ENCODE results near the gene CGNL1.
A peak's percentile ranks its signal among the peaks of the same experiment; 100 is the strongest.

CGNL1 gene

GRCh38 chr15:57503051-57503702, 126.9 kb downstream of the CGNL1 start:
- DNase-seq: no peak

GRCh38 chr15:57503911-57504598, 127.8 kb downstream of the CGNL1 start:
- DNase-seq: no peak

DNA sequence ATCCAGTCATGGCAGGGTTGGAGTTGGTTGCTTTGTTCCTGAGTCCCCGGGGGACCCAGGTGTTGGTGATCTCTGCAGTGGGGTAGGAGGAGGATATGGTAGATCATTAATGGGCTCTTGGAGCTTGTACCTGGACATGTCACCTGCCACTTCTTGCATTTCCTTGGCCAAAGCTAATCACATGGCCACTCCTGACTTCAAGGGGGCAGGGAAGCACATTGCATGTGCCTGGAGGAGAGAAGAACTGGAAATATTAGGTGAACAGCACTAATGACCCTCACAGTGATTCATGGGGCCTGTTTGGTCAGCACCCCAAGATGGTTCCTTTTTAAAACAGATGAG, 128.3 kb downstream of the CGNL1 start:
- no peak for DNase-seq

GRCh38 chr15:57505056-57505715, 128.9 kb downstream of the CGNL1 start:
- DNase-seq: no peak

DNA sequence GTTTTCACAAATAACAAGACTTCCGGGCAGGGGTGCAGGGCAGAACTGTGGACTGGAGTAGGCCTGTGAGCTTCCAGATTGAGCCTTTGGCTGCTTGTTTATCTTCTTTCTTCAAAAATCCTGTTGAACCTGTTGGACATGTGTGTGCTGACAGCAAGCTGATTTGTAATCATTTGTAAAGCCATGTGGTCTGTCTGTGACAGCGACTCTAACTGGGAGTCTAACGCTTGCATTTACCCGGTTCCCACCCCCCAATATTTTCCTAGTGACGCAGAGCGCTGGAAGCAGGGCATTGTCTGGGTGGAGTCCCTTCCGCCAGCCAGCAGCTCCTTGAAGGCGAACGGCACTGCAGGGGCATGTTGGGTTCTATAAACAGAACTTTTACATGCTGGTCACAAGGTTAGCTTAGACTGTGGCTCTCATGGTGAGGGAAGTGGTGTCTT, 129.7 kb downstream of the CGNL1 start:
- DNase-seq: no peak

- DNase-seq: no peak
Observed at GRCh38 chr15:57506422-57506821, 130.1 kb downstream of the CGNL1 start.

DNA sequence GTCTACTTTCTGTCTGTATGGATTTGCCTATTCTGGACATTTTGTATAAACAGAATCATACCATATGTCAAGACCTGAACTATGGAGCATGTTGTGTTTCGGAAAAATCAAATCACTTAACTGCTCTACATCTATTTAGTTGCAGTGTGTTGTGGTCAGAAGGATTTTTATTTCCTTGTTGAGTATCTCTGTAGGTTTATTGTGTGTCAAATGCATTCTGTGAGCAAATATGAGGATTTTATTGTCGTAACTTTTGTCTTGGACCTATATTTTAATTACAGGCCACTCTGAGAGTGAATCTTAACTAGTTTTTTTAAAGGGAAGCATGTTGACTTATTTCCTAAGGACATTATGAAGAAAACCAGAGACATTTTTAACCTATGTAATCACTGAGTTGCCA, 130.8 kb downstream of the CGNL1 start:
- no peak for DNase-seq

DNA sequence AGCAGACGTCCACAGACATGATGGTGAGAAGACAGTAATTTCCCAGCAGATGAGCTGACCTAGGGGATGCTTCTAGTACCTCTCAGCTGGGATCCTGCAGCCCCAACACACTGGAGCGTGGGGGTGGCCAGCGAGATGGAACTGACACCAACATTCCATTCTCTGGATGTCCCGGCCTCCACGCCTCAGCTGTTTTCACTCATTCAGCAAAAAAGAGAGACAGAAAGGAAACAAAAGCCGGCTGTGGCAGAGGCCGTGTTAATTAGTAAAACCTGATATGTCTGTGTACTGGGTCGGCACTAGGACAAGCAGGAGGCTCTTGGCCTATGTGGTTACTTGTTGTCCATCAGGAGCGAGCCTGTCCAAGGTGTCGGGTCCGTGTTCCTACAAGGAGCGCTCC, 132.8 kb downstream of the CGNL1 start:
- no peak for DNase-seq

DNA sequence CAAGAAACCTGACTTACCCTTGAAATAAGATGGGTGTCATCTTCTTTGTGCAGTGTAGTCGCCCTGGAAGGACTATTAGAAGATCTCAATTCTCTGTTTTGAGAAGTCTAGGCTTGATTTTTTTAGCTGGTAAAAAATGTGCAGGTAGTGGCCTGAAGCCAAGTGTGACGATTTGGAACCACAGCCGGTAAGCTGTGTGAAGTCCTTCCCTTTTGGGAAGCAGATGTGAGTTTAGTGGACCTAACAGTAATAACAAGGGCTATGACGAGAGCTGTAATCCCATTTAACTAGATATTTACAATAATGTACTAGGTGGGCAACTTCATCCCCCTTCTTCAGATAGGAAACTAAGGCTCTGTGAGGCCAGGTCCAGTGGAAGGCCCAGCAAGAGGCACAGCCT, 133.7 kb downstream of the CGNL1 start:
- no peak for DNase-seq

DNA sequence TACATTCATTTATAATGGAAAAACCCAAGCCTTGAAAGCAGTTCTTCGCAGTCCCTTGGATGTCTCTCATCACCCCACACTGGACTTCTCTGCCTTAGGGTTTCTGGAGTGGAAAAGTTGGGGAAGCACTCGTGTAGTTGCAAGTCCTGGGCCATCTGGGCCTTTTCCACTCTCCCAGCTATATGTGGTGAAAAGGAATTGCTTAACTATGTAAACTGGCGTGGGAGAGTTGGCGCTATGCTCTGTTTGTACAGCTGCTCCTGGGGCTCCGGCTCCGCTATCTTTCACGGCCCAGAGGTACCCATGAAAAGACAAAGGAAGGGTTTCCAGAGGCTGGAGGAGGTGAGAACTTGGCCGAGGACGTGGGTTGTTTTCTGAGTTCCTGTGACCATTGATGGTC, 134.3 kb downstream of the CGNL1 start:
- DNase-seq: peak; percentile 17

DNA sequence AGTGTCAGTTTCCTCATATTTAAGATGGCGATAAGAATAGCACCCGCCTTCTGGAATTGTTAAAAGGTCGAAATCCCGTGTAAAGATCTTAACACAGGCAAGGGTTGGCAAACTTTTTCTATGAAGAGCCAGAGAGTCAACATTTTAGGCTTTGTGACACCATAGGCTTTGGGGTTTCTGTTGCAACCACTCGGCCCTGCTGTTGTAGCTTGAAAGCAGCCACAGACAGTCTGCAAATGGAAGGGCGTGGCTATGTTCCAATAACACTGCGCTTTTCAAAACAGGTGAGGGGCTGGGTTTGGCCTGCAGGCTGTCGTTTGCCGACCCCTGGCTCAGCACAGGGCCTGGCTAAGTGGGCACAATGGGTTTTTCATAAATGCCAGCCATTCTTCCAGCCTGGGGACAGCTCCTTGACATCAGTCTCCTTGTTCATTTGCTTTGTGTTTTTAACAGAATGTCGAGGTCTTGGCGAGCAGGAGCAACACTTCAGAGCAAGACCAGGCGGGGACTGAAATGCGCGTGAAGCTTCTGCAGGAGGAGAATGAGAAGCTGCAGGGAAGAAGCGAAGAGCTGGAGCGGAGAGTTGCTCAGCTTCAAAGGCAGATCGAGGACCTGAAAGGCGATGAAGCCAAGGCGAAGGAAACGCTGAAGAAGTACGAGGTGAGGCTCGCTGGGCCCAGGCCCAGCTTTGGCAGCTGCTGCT, 140.2 kb downstream of the CGNL1 start:
- DNase-seq: no peak

DNA sequence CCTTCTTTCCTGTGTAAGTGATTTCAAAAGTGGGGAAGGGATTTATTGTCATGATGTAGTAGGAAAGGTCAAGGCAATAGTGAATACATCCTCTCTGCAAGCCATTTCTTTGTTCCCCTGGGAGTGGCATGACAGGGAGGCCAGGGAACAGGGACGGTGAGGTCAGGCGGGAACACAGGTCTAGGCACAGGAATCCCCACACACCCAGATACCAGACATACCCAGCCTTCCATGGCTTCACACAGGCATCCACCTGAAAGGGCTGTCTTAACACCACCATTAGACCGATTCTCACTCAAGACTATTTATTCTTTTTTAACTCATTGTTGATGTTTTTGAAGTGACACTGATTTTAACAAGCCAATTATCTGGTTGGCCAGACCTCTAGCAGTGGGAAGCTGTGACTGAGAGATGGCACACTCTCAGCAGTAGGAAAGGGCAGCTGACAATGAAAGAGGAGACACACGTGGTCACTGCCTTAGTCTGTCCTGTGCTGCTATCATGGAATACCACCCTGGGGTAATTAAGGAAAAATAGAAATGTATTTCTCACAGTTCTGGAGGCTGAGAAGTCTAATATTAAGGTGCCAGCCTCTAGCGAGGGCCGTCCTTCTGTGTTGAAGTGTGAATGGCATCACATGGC, 140.8 kb downstream of the CGNL1 start:
- DNase-seq: no peak

DNA sequence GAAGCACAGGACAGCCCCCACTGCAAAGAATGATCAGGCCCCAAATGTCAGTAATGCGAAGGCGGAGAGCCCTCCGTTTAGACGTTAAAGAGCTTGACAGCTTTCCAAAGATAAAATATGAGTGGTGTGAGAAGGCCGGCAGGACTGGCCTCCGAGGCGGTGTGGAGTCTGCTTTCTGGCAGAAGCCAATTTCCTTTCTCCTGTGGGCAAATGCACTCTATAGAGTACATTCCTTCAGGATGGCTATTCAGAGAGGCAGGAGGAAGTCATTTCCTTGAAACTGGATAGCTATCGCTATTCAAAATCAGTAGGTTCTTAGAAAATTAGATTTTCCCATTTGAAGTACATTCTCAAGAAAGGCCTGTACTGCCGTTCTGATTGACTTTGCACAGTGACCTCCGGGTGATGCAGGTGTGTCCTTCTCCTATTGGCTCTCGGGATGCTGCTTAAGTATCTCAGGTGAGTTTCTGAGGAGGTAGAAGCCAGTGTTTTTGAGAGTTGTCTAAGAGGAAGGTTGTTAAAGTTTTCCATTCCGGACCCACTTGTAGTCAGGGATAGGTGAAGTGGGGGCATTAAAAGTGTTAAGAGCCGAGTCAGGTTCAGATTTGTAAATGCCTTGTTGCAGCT, 142.6 kb downstream of the CGNL1 start:
- no peak for DNase-seq

DNA sequence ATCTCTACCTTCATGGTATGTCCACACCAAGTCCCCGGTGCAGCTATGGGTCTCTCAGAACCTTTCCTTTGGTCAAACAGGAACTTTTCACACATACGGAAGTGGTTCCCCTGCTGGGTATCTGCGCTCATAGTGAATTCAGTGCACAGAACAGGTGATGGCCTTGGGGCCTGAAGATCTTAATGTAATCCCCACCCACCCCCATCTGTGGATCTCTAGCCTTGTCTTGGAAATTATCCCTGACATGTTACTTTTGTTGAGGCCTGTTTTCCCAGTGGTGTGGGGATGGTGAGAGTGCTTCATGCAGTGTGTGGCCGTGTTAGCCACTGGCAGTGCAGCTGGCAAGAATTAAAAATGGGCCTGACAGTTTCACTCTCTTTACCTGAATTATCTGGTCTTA, 143.5 kb downstream of the CGNL1 start:
- DNase-seq: no peak

DNA sequence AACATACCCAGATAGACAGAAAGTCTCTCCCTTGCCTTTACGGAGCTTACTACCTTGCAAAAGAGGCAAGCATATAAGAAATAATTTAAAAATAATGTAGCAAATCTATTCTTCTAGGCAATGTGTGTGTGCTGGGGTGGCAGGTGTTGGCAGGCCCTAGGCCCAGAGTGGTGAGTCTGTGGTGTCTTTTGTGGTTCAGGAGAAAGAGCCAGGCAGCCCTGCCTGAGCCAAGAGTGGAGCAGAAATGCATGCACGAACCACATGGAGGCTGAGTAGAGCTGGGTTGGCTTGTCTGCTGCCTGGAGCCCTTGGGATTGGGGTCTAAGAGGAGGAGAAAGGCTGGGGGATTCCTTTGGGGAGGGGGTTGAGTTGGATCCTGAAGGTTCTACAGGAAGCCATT, 145.2 kb downstream of the CGNL1 start:
- no peak for DNase-seq

- no peak for DNase-seq
Observed at GRCh38 chr15:57522148-57522547, 145.8 kb downstream of the CGNL1 start.

- no peak for DNase-seq
Observed at GRCh38 chr15:57525581-57525980, 149.3 kb downstream of the CGNL1 start.

GRCh38 chr15:57526076-57526475, 149.8 kb downstream of the CGNL1 start:
- DNase-seq: no peak

DNA sequence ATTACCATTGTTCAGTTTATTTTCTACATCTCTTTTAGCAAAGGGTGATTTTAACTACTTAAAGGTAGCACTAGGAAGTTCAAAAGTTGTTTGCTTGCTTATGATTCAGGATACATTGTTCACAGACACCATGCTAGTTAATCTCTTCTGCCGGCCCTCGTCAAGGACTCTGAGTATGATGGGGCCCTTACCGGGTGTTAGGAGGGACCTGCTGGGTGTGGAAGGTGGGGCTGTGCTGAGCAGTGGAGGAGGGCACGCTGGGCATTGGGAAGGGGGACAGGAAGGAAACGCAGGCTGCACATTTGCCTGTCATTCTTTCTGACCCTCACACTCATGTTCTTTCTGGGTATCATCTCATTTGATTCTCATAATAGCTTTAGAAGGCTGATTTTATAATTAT, 150.3 kb downstream of the CGNL1 start:
- DNase-seq: no peak

GRCh38 chr15:57527382-57528091, 151.2 kb downstream of the CGNL1 start:
- peak; percentile 82 for DNase-seq

DNA sequence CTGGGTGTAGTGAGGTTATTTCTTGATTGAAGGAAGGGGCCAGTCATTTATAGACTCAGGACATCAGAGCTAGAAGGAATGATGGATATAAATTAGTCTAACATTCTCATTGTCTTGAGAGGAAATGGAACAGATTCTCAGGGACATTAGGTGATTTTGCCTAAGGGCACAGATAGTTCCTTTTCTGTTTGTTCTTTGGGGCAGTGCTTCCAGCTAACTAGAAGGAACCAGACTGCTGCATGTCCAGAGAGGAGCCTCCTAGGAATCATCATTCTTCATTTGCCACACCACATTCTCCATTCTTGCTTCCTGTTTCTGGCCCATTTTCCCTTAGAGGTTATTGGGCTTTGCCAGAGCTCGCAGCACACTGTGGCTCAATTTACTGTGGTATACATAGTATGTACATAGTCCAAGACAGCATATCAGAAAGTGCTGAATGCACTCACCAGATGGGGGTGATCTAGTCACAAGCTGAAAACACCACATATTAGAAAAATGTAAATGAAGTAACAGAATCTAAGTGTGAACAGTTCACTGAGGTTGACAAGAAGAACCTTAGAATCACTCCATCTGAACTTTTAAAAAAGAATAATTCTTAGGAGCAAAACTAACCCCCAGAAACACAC, 152.7 kb downstream of the CGNL1 start:
- no peak for DNase-seq

DNA sequence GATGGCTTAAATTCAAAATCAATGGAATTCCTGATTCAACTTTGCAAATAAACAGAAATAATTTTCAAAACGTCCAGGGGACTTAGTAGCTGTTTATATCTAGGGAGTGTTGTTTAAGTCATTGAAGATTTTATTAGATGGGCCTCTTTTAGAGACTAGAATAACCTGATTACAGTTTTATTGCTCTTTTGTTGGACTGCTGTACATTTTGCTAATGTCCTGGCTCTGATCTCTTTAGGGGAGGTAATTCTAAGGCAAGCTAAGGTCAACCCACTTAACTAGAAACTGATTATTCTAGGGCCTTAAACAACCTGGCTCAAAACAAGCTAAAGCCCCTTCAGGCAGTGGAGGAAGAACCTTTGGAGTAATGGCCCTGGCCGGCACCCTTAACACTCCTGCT, 153.4 kb downstream of the CGNL1 start:
- DNase-seq: no peak

All from NCI-H2171 treated with DMSO at 0.1 percent for 48 hours (cell line).